Prostate gland (tissue), 2 donors: Measurements from ENCODE around the gene SMURF2.

ENCODE experiments used
- POLR2AphosphoS5 ChIP-seq: sonication (generic); formaldehyde crosslinking; IDR thresholded peaks from one replicate; pipeline ENCODE4 v1.6.1; 2017; ENCODE audit warnings: antibody characterized with exemption
- TF ChIP-seq, protein P1 (sequence below), 4 experiments: fragments of 200-600 bp in 2 of 4; fragments of 450-650 bp in 2 of 4; sonication (generic) in 2 of 4; IDR thresholded peaks; 1 replicate in 3 of 4; 2 replicates in 1 of 4; pipeline ENCODE4 v1.5.1; 2016 to 2019; ENCODE audit warnings: antibody characterized with exemption in 4 of 4, mild to moderate bottlenecking in 2 of 4, moderate library complexity in 2 of 4

DNA sequence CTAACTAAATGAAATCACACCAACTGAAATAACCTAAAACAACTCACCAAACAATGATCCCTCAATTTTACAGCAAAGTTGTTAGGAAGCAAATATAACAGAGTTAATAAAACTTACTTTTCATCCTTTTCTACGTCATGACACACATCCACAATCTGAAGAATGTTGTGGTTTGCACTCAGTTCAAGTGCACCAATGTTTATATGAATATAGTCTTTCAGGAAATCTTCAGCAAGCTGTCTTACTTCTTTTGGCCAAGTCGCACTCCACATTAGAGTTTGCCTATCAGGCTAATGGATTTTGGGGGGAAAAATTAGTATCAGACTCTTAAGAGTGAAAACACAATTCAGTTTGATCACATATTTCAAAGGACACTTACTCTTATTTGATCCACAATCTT, 159.3 kb downstream of the SMURF2 start:
- TF ChIP-seq, protein P1, sequence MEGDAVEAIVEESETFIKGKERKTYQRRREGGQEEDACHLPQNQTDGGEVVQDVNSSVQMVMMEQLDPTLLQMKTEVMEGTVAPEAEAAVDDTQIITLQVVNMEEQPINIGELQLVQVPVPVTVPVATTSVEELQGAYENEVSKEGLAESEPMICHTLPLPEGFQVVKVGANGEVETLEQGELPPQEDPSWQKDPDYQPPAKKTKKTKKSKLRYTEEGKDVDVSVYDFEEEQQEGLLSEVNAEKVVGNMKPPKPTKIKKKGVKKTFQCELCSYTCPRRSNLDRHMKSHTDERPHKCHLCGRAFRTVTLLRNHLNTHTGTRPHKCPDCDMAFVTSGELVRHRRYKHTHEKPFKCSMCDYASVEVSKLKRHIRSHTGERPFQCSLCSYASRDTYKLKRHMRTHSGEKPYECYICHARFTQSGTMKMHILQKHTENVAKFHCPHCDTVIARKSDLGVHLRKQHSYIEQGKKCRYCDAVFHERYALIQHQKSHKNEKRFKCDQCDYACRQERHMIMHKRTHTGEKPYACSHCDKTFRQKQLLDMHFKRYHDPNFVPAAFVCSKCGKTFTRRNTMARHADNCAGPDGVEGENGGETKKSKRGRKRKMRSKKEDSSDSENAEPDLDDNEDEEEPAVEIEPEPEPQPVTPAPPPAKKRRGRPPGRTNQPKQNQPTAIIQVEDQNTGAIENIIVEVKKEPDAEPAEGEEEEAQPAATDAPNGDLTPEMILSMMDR (IDR thresholded peaks at IDR 0.05): no peak
- no peak for TF ChIP-seq POLR2AphosphoS5
